Ishikawa (cell line): ENCODE results near the gene LUC7L3.

Source experiments
- CEBPB ChIP-seq: IDR thresholded peaks from 2 replicates; pipeline ENCODE4 v1.6.1; 2012
- CREB1 ChIP-seq: IDR thresholded peaks from 2 replicates; pipeline ENCODE4 v1.6.1; 2012; ENCODE audit warnings: low read depth
- EGR1 ChIP-seq: IDR thresholded peaks from 2 replicates; pipeline ENCODE4 v1.6.1; 2012
- EP300 ChIP-seq: IDR thresholded peaks from 2 replicates; pipeline ENCODE4 v1.6.1; 2012; ENCODE audit warnings: borderline replicate concordance
- FOXM1 ChIP-seq: IDR thresholded peaks from 2 replicates; pipeline ENCODE4 v1.6.1; 2012; ENCODE audit warnings: low read depth, borderline replicate concordance
- NFIC ChIP-seq: IDR thresholded peaks from 2 replicates; pipeline ENCODE4 v1.6.1; 2012
- RAD21 ChIP-seq: IDR thresholded peaks from 2 replicates; pipeline ENCODE4 v1.6.1; 2012; ENCODE audit warnings: low read depth
- REST ChIP-seq: IDR thresholded peaks from 2 replicates; pipeline ENCODE4 v1.6.1; 2012; ENCODE audit warnings: low read depth, mild to moderate bottlenecking
- TAF1 ChIP-seq: IDR thresholded peaks from 2 replicates; pipeline ENCODE4 v1.6.1; 2012; ENCODE audit warnings: low read depth, mild to moderate bottlenecking
- TCF12 ChIP-seq: IDR thresholded peaks from 2 replicates; pipeline ENCODE4 v1.6.1; 2012; ENCODE audit warnings: low read depth
- TEAD4 ChIP-seq: IDR thresholded peaks from 2 replicates; pipeline ENCODE4 v1.6.1; 2012
- YY1 ChIP-seq: IDR thresholded peaks from 2 replicates; pipeline ENCODE4 v1.6.1; 2012; ENCODE audit warnings: low read depth
- ZBTB7A ChIP-seq: IDR thresholded peaks from 2 replicates; pipeline ENCODE4 v1.6.1; 2012; ENCODE audit warnings: low read depth
- TF ChIP-seq, protein P1 (sequence below): IDR thresholded peaks from 2 replicates; pipeline ENCODE4 v1.6.1; 2012
- TF ChIP-seq, protein P2 (sequence below): IDR thresholded peaks from 2 replicates; pipeline ENCODE4 v1.6.1; 2012

LUC7L3 gene

GRCh38 chr17:50725769-50726655 lies 6.6 kb downstream of the LUC7L3 start:
- TF ChIP-seq FOXM1, result no peak
- TF ChIP-seq REST, result no peak
- TF ChIP-seq EP300, result no peak
- TF ChIP-seq YY1, result no peak
- TF ChIP-seq, protein P1, sequence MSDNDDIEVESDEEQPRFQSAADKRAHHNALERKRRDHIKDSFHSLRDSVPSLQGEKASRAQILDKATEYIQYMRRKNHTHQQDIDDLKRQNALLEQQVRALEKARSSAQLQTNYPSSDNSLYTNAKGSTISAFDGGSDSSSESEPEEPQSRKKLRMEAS, result no peak
- no peak for TF ChIP-seq RAD21

DNA sequence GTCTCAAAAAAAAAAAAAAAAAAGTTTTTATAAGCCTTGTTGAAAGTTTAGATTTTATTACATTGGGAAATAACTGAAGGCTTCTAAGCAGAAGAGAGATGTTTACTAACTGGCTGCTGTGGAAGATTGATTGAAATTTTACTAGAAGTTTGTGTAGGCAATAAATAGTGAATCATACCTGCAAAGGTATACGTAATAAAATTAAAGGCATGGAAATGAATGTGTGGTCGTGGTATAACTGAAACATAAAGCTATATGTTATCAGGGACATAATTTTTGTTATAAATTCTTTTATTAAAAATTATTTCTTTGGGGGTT lies 8.7 kb downstream of the LUC7L3 start:
- TF ChIP-seq TEAD4 (no peak), NFIC (no peak), EP300 (no peak), RAD21 (no peak), YY1 (no peak), REST (no peak), ZBTB7A (no peak), TAF1 (no peak), EGR1 (no peak), FOXM1 (no peak), TCF12 (no peak), CEBPB (no peak), CREB1 (no peak)
- TF ChIP-seq, protein P1, result no peak
- TF ChIP-seq, protein P2, sequence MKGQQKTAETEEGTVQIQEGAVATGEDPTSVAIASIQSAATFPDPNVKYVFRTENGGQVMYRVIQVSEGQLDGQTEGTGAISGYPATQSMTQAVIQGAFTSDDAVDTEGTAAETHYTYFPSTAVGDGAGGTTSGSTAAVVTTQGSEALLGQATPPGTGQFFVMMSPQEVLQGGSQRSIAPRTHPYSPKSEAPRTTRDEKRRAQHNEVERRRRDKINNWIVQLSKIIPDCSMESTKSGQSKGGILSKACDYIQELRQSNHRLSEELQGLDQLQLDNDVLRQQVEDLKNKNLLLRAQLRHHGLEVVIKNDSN, result no peak

GRCh38 chr17:50728881-50729765 lies 9.7 kb downstream of the LUC7L3 start:
- no peak for TF ChIP-seq REST
- TF ChIP-seq CREB1, result no peak
- no peak for TF ChIP-seq YY1
- no peak for TF ChIP-seq TCF12
- TF ChIP-seq, protein P2, result no peak
- TF ChIP-seq FOXM1, result no peak
- no peak for TF ChIP-seq EP300
- TF ChIP-seq NFIC, result no peak
- no peak for TF ChIP-seq RAD21
- TF ChIP-seq ZBTB7A, result no peak
